Measurements from ENCODE around the gene TAS2R3. TPM values are rescaled to one million over a fixed set of nuclear protein-coding genes. Genes with fewer than 3 reads are reported as not detected.

The TAS2R3 gene
- total and polyA plus RNA-seq, 2 of the 13 experiments (the other 11 are each of a cell fraction or from before 2014, with no cell fraction given): 0.74 to 1.1 TPM

- peak; percentile 44 for TF ChIP-seq ZNF407 (CRISPR knock-in tag; IDR thresholded peaks at IDR 0.05; ENCODE audit: not compliant biosample characterization)
- no peak for TF ChIP-seq ZNF546 (CRISPR knock-in tag; conservative IDR thresholded peaks at IDR 0.05)
- TF ChIP-seq PAX8 (CRISPR knock-in tag; IDR thresholded peaks at IDR 0.05; ENCODE audit: borderline replicate concordance): no peak
- TF ChIP-seq LRRFIP1 (CRISPR knock-in tag; conservative IDR thresholded peaks at IDR 0.05): 0 out of 2 replicates have a peak, but pooled peaks have one; percentile 22
- no peak for TF ChIP-seq ZNF367 (CRISPR knock-in tag; IDR thresholded peaks at IDR 0.05; ENCODE audit: borderline replicate concordance)
- TF ChIP-seq NFE2L1 (CRISPR knock-in tag; IDR thresholded peaks at IDR 0.05; ENCODE audit: borderline replicate concordance): no peak
- TF ChIP-seq PREB (CRISPR knock-in tag; IDR thresholded peaks at IDR 0.05): no peak
- TF ChIP-seq ATF5 (CRISPR knock-in tag; IDR thresholded peaks at IDR 0.05; ENCODE audit: low read depth): 0 out of 2 replicates have a peak, but pooled peaks have one; percentile 16
- TF ChIP-seq ELF3 (CRISPR knock-in tag; IDR thresholded peaks at IDR 0.05): peak; percentile 96
- no peak for TF ChIP-seq HDAC6 (IDR thresholded peaks at IDR 0.05; ENCODE audit: low read depth, low read length)
- TF ChIP-seq SP2 (CRISPR knock-in tag; IDR thresholded peaks at IDR 0.05): peak; percentile 64; the same call in 1 of the 2 replicates
- TF ChIP-seq ZNF558 (CRISPR knock-in tag; IDR thresholded peaks at IDR 0.05; ENCODE audit: borderline replicate concordance): peak; percentile 84
- TF ChIP-seq ZNF234 (CRISPR knock-in tag; conservative IDR thresholded peaks at IDR 0.05): peak; percentile 79; the same call in 1 of the 2 replicates
- TF ChIP-seq CHD2 (IDR thresholded peaks at IDR 0.05; ENCODE audit: low read depth, low read length): peak; percentile 46; the same call in 1 of the 2 replicates
- peak; percentile 87; the same call in 1 of the 2 replicates for TF ChIP-seq ZNF615 (CRISPR knock-in tag; IDR thresholded peaks at IDR 0.05; ENCODE audit: borderline replicate concordance)
These were observed 25.9 kb upstream of the TAS2R3 start, which contains the start of gene SSBP1 (continued) for GRCh38 chr7:141737836-141738591.
